HG03571 (cell line): ENCODE measurements around the gene RBM44.

Experiments
- ATAC-seq: cut with Tn5 transposase; IDR thresholded peaks from one replicate; pipeline ENCODE4 v1.9.1; 2021; ENCODE audit not compliant: unreplicated experiment

The RBM44 gene

GRCh38 chr2:237885111-237885930 lies 86.7 kb downstream of the RBM44 start:
- no peak for ATAC-seq

GRCh38 chr2:237885931-237886684 lies 87.5 kb downstream of the RBM44 start:
- ATAC-seq = no peak

- ATAC-seq = no peak
Observed at GRCh38 chr2:237886685-237887481, 88.3 kb downstream of the RBM44 start.

- no peak for ATAC-seq
Observed at GRCh38 chr2:237888389-237888788, 89.8 kb downstream of the RBM44 start.

- no peak for ATAC-seq
Observed at GRCh38 chr2:237889016-237889415, 90.4 kb downstream of the RBM44 start.

- no peak for ATAC-seq
Observed at GRCh38 chr2:237889811-237890210, 91.2 kb downstream of the RBM44 start.
